Adrenal gland (tissue), 12 donors: ENCODE results near the gene STRIT1. TPM values are rescaled to one million over a fixed set of nuclear protein-coding genes. Genes with fewer than 3 reads are reported as not detected.

ENCODE experiments used
- DNase-seq, 7 donors: peaks; one replicate each; pipeline ENCODE4 v3.0.0-alpha.2; 2019 to 2020
- H3K27ac ChIP-seq, 5 donors: fragments of 200-600 bp; sonication (generic) in 4 of 5; 1 replicate in 3 of 5; 2 replicates in 2 of 5; pipeline versions ENCODE4 v1.5.1 to v1.8.0; 2016 to 2020; ENCODE audit warnings: mild to moderate bottlenecking in 1 of 5
- H3K27me3 ChIP-seq: fragments of 200-600 bp; 2 replicates; pipeline ENCODE4 v1.8.0; 2021
- H3K36me3 ChIP-seq, 2 donors: fragments of 200-600 bp; replicated peaks in 1 of 2; 1 replicate in 1 of 2; 2 replicates in 1 of 2; pipeline versions ENCODE4 v1.5.1 to v1.8.0; 2018 to 2022
- H3K4me1 ChIP-seq, 2 donors: fragments of 200-600 bp; replicated peaks in 1 of 2; 1 replicate in 1 of 2; 2 replicates in 1 of 2; pipeline versions ENCODE4 v1.5.1 to v1.8.0; 2018 to 2021
- H3K4me3 ChIP-seq, 4 donors: fragments of 200-600 bp; sonication (generic) in 3 of 4; one replicate each; pipeline ENCODE4 v1.5.1; 2016 to 2018
- H3K9me3 ChIP-seq, 3 donors: fragments of 200-600 bp; sonication (generic) in 1 of 3; replicated peaks in 1 of 3; 1 replicate in 2 of 3; 2 replicates in 1 of 3; pipeline versions ENCODE4 v1.5.1 to v1.8.0; 2016 to 2021
- CTCF ChIP-seq, 6 experiments: fragments of 450-650 bp in 4 of 6; fragments of 200-600 bp in 2 of 6; sonication (generic) in 1 of 6; IDR thresholded peaks; 1 replicate in 5 of 6; 2 replicates in 1 of 6; pipeline versions ENCODE4 v1.5.1 to v1.8.0; 2016 to 2021; ENCODE audit warnings: antibody characterized with exemption in 6 of 6, mild to moderate bottlenecking in 2 of 6, moderate library complexity in 1 of 6
- POLR2A ChIP-seq, 2 donors: fragments of 450-650 bp; IDR thresholded peaks; one replicate each; pipeline ENCODE4 v1.6.1; 2017; ENCODE audit warnings: antibody characterized with exemption in 2 of 2, mild to moderate bottlenecking in 2 of 2, moderate library complexity in 1 of 2
- WGBS, 4 donors: extraction: QIAGEN DNeasy Blood & Tissue Kit in 2 of 4; methylation state at CpG; one replicate each; pipeline versions ENCODE4 v1.1.5 to v1.1.7; 2013 to 2017; 5-methylcytosine and 5-hydroxymethylcytosine counted together
- intact Hi-C, 2 donors: fragments of 100-400 bp; cut with DNase I; formaldehyde crosslinking; loops; one replicate each; pipeline versions ENCODE4 v1.14.1 to v1.15.0; 2022 to 2023
- polyA plus RNA-seq, 3 donors: library from polyadenylated mRNA; stranded (reverse); fragments of 200-250 nt in 2 of 3; fragments of 350-450 nt in 1 of 3; fragmentation: Illumina TruSeq in 1 of 3; extraction: RNeasy Lipid Tissue Mini Kit (QIAGEN cat#74804) in 1 of 3; gene quantifications; one replicate each; pipeline ENCODE4 v1.2.3, GENCODE V29; 2013 to 2014
- total RNA-seq, 9 donors: library from RNA; depleted of rRNA in 4 of 9; stranded (reverse); fragments of >200 nt in 4 of 9; fragments of 120-200 nt in 1 of 9; fragmentation: NEBNext Ultra II Directional in 1 of 9; extraction: Animal tissue kit (Norgen Biotek cat#: 25700) in 1 of 9; gene quantifications; one replicate each; pipeline versions ENCODE4 v1.1.0 to v1.2.4, GENCODE V29; 2013 to 2023
- donor health status: healthy with polysubstance abuse.
- donor health status: Bipolar disorder and iron deficiency.
- donor health status: DM: yes; HTN: yes; CAD: no.
- donor health status: DM: no; HTN: no; CAD: no.
- donor health status: DM: no; HTN: no; CAD: no.
- donor health status: DM: yes; HTN: yes; CAD: no.

The STRIT1 gene
- total and polyA plus RNA-seq, 12 donors: 0.30 to 3.4 TPM; not detected in 10

- Histone ChIP-seq H3K27me3 (no peaks in the 10 kb centered on the region), H3K36me3 (no peaks in the 10 kb centered on the region), H3K4me3 (no peak overlapping the region), H3K9me3 (no peaks in the 10 kb centered on the region), H3K4me1 (no peaks in the 10 kb centered on the region), H3K27ac (no peak overlapping the region)
- intact Hi-C loops: no loop called here
- TF ChIP-seq POLR2A (IDR thresholded peaks at IDR 0.05) (no peak), CTCF (IDR thresholded peaks at IDR 0.05) (no peak)
- WGBS, 4 donors: 37 to 68% (median 49%) methylated on average over 1 of the region's 1 CpG
- DNase-seq: no peak
These were observed 49.3 kb downstream of the STRIT1 start for GRCh38 chr3:155244216-155244615.

- TF ChIP-seq POLR2A (IDR thresholded peaks at IDR 0.05): no peak
- TF ChIP-seq CTCF (IDR thresholded peaks at IDR 0.05): no peak
- DNase-seq: no peak
- Histone ChIP-seq H3K4me1 (no peaks in the 10 kb centered on the region), H3K4me3 (no peak overlapping the region), H3K27ac (no peak overlapping the region), H3K36me3 (no peaks in the 10 kb centered on the region), H3K9me3 (no peaks in the 10 kb centered on the region), H3K27me3 (no peaks in the 10 kb centered on the region)
- intact Hi-C loops: no loop called here
- WGBS, 4 donors: 88 to 93% (median 90%) methylated on average over 2 of the region's 2 CpGs
These were observed 50.0 kb downstream of the STRIT1 start for GRCh38 chr3:155243512-155243921.

- TF ChIP-seq POLR2A (IDR thresholded peaks at IDR 0.05) (no peak), CTCF (IDR thresholded peaks at IDR 0.05) (no peak)
- Histone ChIP-seq H3K27me3 (no peaks in the 10 kb centered on the region), H3K36me3 (no peaks in the 10 kb centered on the region), H3K4me1 (no peaks in the 10 kb centered on the region), H3K27ac (no peak overlapping the region), H3K9me3 (no peaks in the 10 kb centered on the region), H3K4me3 (no peak overlapping the region)
- DNase-seq: no peak
- intact Hi-C loops: no loop called here
These were observed 51.1 kb downstream of the STRIT1 start for GRCh38 chr3:155242342-155242741.

- Histone ChIP-seq H3K36me3 (no peaks in the 10 kb centered on the region), H3K27me3 (no peaks in the 10 kb centered on the region), H3K4me1 (no peaks in the 10 kb centered on the region), H3K27ac (no peak overlapping the region), H3K9me3 (no peaks in the 10 kb centered on the region), H3K4me3 (no peak overlapping the region)
- intact Hi-C loops: no loop called here
- no peak for TF ChIP-seq CTCF (IDR thresholded peaks at IDR 0.05)
- TF ChIP-seq POLR2A (IDR thresholded peaks at IDR 0.05): no peak
- DNase-seq: no peak
- 62 to 72% (median 72%) methylated on average over 4 of the region's 4 CpGs for WGBS, 4 donors
These were observed 51.9 kb downstream of the STRIT1 start for GRCh38 chr3:155241579-155241978.

Other genes with a start within 250 kb of the STRIT1 start
- gene MME, start 213.4 kb downstream of the STRIT1 start, total RNA-seq: 10 to 100 TPM in 1 of 9 donors, 1 to 10 TPM in 5, under 1 TPM in 3; 0.28 to 56.0 (median 1.6) TPM
- 1 to 10 TPM in 1 of 3 donors, under 1 TPM in 2; 0.31 to 5.0 (median 0.88) TPM for gene MME, start 213.4 kb downstream of the STRIT1 start, polyA plus RNA-seq